Measurements from ENCODE around the gene HSP90AB1.
A peak's percentile ranks its signal among the peaks of the same experiment; 100 is the strongest.

The HSP90AB1 gene

DNA sequence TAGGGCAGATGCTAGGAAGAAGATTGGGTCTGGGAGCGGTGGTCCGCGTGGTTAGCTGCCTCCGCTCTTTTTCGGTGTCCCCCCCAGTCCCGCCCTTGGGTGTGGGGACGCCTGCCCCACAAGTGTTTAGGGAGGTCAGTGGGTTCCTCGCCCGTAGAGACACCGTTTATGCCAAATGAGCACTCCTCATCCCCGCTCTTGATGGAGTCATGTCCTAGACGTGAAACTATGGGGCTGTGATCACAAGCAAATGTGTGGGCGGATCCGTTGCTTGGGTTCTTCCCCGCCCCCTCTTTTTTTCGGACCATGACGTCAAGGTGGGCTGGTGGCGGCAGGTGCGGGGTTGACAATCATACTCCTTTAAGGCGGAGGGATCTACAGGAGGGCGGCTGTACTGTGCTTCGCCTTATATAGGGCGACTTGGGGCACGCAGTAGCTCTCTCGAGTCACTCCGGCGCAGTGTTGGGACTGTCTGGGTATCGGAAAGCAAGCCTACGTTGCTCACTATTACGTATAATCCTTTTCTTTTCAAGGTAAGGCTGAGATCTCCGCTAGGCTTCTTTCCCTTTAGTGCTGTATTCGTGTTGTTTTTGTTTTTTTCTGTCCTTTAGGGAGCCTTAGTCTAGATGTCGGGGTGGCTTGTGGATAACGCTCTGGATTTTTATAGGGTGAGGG, at the start of gene HSP90AB1:
TSS of gene HSP90AB1 (plus strand) at position 439 of the 675 bp plus-strand sequence. CDS start 1,529 bp downstream, outside the sequence.
- peak; percentile 86 for DNase-seq

DNA sequence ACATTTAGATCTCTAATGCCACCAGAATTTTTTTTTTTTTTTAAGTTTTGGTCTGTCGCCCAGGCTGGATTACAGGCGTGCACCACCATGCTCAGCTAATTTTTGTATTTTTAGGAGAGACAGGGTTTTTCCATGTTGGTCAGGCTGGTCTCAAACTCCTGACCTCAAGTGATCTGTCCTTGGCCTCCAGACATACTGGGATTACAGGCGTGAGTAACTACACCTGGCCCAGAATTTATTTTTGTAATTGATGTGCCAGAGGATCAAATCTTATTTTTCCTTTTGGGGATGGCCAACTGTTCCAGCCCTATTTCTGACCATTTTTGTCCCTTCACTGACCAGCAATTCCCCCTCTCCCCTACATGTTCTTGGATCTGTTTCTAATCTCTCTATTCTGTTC, 48.2 kb upstream of the HSP90AB1 start:
- DNase-seq, result no peak

DNA sequence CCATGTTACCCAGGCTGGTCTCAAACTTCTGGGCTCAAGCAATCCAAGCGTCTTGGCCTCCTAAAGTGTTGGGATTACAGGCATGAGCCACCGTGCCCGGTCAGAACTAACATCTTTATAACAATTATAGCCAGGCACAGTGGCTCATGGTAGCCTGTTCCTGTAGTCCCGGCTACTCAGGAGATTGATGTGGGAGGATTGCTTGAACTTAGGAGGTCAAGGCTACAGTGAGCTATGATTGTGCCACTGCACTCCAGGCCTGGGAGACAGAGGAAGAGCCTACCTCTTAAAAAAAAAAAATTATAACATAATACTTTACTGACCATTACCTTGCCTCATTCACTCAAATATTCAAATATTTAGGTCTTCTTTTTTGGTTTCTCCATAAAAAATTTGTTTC, 47.0 kb upstream of the HSP90AB1 start:
- DNase-seq, result no peak

DNA sequence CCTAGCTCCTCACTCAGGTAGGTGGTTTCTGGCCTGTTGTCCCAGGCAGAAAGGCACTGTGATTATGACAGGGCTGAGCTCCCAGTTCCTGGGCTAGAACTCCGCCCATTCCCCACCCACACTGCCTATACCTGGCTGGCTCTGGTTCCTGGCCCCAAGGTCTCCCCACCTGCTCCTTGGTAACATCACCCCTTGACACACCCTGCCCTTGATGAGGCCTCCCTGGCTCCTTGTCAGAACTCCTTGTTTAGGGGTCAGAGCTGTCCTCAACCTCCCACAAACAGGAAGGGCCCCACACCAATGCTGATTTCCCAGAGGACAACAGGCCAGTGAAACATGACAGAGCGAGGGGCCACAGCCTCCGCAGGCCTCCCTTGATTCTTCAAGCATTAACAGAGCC, 45.7 kb upstream of the HSP90AB1 start:
- no peak for DNase-seq

DNA sequence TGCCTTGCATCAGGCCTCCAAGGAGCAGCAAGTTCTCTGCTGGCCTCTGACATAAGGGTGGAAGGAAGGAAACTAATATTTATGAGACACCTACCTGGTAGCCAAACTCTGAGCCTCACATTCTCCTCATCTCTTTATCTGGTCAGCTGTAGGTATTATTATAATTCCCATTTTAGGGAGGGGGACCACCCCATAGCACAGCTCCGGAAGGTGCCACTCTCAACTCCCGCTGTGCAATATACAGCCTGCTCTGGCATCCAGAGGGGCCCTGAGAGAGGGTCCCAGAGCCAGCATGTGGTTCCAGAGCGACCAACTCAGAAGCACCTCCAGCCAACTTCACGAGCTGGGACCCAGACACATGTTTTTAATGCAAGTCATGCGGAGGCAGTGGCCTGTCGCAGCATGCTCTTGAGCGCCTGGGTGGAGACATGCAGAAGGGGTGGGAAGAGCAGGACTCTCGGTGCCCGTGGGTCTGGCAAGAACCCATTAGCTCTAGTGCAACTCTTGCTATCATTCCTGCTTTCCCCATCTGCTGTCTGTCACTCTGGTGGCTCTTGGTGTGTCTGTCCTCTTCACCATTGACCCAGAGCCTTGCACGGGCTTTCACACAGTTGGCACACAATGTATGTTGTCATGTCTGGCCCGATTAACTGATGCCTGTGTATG, 45.1 kb upstream of the HSP90AB1 start:
- DNase-seq, result no peak

DNA sequence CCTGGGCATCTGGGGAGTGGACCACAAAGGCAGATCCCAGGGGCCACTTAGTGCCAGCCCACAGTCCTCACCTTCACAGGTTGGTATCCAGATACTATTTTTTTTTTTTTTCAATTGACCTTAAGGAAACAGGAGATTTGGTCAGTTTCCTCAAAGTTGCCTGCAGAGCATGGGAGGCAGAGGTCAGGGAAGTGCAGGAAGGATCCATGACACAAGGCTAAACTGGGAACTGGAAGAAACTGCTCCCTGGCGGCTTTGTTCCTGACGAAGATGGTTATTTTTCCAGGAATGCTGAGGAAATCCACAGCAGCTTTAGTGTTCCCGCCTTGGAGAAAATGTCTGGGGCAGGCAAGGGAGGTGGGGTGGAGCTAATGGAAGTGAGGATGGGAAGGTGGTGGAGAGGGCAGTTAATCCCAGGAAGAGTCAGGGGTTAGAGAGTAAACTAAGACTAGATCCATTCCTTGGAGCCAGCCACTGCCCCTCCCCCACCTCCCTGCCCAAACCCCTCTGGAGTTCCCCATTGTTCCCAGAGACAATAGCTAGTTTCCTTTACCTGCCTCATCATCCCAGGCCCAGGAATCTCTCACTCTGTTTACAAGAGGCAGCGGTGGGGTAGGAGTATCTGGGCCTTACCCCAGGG, 44.4 kb upstream of the HSP90AB1 start:
- DNase-seq, result no peak

DNA sequence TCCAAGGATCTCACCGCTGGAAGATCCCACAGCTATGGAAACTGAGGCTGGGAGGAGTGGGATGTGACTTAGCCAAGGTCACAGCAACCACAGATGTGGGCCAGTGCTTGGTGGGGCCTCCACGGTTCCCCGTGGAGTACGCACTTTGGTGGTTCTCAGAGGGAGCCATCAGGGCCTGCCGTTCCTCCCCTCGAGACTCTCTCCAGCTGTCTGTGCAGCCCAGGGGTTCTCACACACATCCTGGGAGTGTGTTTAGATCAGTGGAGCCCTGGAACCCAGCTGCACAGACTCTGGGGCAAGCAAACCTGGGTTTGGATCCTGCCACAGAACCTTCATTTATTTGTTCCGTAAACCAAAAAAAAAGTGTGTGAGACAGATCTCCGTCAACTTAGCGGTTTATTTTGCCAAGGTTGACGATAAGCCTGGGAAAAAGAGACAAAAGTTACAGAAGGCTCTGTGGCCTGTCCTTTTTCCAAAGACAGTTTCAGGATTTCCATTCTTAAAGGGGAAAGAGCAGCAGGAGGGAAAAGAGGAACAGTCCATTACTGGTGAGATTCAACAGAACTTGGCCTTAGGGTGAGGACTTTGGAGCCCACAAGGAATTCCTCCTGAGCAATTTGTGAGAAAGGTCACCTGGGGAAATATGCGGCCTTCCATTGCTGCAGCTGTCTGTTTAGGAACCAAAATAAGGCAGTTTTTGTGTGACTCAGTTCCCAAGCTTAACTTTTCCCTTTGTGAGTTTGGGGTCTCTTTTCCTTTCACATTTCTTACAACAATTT, 43.7 kb upstream of the HSP90AB1 start:
- no peak for DNase-seq

DNA sequence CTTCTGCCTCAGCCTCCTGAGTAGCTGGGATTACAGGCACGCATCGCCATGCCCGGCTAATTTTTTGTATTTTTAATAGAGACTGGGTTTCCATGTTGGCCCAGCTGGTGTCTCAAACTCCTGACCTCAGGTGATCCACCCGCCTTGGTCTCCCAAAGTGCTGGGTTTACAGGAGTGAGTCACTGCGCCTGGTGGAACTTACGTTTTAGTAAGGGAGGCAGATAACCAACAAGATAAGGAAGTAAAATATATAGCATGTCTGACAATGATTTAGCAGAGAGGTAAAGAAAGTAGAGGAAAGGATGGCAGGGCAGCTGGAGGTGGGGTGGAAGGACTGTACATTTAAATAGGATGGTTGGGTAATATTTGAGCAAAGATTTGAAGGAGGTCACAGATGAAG, 42.9 kb upstream of the HSP90AB1 start:
- no peak for DNase-seq

DNA sequence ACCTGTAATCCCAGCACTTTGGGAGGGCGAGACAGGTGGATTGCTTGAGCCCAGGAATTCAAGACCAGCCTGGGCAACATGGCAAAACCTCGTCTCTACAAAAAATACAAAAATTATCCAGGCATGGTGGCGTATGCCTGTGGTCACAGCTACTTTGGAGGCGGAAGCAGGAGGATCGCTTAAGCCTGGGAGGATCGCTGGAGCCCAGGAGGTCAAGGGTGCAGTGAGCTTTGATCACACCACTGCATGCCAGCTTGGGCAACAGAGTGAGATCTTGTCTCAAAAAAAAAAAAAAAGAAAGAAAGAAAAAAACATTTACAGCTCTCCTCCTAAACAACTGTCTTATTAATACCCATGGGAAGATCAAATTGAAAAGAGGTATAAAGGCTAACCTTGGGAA, 38.9 kb upstream of the HSP90AB1 start:
- DNase-seq, result no peak

DNA sequence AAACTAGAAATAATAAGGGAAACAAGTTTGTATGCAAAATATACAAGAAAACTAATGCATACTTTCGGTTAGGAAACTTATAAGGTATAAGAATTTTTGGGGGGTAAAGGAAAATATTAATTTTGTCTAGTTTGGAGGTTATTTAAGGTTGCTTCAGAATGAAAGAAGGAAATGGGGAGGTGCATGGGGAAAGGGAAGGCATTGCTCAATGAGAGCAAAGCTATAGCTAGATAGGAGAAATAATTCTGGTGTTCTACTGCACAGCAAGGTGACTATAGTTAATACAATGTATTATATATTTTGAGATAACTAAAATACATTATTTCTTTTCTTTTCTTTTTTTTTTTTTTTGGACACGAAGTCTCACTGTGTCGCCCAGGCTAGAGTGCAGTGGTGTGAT, 35.6 kb upstream of the HSP90AB1 start:
- peak; percentile 36 for DNase-seq

DNA sequence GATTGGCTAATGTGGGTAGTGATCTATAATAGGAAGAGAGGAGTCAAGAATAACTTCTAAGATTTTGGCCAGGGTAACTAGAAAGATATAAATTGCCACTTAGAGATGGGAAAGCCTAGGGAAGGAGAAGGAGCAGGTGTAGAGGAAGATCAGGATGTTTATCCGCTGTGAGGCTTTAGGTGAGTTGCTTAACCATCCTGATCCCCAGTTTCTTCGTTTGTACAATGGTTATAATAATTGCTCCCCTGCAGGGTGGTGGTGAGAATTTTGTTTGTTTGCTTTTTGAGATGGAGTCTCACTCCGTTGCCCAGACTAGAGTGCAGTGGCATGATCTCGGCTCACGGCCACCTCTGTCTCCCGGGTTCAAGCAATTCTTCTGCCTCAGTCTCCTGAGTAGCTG, 32.6 kb upstream of the HSP90AB1 start:
- no peak for DNase-seq

DNA sequence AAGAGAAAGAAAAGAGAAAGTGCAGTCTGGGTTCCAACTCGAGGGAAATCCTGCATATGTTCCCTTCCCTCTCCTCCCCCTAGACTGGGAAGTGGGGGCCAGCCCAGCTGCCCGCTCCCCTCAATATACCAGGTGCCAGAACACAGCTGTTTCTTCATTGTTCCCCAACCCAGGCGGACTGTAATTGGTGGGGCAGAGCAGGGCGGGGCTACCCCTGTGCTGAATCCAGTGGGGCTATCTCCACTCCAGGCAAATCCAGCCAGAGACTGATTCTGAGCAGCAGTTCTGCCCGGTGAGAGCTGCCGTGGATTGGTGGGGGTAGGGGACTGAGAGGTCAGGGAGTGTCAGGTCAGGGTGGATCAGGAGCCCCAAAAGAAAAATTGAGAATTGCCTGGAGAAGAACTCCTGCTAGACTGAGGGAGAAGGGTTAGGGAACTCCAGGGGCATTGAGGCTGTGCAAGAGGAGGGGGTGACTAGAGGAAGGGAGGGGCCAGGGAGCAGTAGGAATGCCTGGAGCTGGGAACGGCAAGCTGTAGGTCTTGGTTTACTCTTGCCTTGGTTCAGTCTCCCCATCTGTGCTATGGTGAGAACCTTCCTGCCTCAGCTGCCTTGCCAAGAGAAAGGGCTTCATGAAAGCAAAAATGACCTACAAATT, 30.1 kb upstream of the HSP90AB1 start, which contains the start of gene MYMX:
TSS of gene MYMX (plus strand) at position 250 of the 655 bp plus-strand sequence. CDS start 546 bp downstream, outside the sequence.
- DNase-seq, result no peak

DNA sequence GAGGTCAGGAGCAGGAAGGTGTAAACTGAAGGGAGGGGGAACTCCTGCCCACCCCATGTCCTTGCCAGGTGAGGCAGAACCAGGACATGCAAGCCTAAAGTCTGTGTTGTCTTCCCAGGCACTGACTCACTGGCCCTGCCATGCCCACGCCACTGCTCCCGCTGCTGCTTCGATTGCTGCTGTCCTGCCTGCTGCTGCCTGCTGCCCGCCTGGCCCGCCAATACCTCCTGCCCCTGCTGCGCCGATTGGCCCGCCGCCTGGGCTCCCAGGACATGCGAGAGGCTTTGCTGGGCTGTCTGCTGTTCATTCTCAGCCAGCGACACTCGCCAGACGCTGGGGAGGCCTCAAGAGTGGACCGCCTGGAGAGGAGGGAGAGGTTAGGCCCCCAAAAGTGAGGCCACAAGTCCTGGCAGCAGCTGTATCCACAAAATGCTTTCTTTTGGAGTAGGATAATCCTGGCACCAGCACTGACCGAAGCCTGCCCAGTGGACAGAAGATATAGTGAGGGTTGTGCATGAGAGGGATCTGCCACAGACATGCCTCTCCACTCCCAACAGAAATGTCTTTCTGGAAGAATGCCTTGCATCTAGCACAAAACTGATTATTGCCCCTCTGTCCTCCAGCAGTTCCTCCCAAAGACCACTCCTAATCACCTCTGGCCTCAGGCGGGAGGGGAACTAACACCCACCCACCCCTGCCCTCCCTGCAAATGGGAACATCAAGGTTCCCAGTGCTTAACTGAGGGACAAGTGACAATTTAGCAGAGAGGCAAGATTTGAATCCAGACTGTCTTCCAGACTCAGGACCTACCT, 29.4 kb upstream of the HSP90AB1 start:
- DNase-seq, result no peak

DNA sequence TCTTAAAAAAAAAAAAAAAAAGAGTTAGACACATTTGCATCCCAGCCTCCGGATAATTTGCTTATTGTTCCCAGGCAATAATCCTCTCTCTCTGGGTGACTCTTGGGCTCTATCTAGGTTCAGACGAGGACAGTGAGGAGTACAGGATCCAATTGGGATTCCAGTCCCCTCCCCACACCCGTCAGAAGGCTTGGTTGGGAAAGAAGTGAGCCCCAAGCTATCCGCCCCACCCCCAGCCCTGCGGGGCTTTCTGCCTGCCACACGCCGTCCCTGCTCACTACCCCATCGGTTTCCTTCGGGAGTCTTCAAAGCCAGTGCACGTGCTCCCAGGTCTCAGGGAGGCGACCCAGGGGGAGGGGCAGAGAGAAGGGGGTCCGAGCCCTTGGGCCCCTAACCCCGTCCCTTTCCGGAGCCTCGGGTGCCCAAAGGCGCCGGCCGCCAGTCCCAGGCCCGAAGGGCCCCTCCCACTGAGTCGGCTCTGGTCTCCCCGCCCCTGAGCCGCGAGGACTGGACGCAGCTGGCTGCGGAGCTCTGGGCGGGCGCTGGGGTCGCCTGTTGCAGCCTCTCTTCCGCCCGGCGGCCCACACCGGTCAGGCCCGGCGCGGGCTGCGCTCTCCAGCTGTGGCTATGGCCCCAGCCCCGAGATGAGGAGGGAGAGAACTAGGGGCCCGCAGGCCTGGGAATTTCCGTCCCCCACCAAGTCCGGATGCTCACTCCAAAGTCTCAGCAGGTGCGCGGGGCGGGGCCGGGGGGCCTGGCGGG, 27.7 kb upstream of the HSP90AB1 start:
- peak; percentile 72 for DNase-seq

DNA sequence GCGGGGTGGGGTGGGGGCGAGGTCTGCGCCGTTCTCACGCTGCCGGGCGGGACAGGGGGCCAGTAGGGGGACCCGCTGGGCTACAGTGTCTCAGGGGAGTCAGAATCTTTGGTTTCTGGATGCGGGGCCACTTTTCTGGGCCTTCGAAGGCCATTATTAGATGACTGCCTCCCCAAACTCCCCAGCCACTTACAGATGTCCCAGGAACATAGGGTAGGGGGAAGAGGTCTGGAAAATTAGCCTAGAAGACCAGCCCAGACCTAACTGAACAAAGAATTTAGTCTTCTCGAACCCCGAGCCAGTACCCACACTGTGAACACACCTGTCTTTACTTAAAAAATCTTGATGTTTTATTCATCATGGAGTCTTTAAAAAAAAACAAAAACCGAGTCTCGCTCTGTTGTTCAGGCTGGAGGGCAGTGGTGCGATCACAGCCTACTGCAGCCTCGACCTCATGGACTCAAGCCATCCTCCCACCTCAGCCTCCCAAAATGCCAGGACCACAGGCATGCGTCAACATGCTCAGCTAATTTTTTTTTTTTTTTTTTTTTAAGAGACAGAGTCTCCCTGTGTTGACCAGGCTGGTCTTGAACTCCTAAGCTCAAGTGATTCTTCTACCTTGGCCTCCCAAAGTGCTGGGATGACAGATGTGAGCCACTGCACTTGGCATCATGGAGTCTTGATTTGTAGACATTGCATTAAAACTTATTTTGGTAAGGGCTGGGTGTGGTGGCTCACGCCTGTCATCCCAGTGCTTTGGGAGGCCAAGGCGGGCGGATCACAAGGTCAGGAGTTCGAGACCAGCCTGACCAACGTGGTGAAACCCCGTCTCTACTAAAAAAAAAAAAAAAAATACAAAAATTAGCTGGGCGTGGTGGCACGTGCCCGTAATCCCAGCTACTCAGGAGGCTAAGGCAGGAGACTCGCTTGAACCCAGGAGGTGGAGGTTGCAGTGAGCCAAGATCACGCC, 26.8 kb upstream of the HSP90AB1 start:
- no peak for DNase-seq

DNA sequence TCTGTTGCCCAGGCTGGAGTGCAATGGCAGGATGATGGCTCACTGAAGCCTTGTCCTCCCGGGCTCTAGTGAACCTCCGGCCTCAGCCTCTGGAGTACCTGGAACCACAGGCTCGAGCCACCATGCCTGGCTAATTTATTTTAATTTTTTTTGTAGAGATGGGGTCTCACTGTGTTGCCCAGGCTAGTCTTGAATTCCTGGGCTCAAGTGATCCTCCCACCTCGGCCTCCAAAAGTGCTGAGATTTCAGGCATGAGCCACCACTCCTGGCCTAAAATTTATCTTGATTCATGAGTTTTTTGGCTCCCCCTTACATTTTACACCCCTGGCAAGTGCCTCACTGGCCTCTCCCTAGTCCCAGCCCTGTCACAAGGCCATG, 26.0 kb upstream of the HSP90AB1 start:
- no peak for DNase-seq

DNA sequence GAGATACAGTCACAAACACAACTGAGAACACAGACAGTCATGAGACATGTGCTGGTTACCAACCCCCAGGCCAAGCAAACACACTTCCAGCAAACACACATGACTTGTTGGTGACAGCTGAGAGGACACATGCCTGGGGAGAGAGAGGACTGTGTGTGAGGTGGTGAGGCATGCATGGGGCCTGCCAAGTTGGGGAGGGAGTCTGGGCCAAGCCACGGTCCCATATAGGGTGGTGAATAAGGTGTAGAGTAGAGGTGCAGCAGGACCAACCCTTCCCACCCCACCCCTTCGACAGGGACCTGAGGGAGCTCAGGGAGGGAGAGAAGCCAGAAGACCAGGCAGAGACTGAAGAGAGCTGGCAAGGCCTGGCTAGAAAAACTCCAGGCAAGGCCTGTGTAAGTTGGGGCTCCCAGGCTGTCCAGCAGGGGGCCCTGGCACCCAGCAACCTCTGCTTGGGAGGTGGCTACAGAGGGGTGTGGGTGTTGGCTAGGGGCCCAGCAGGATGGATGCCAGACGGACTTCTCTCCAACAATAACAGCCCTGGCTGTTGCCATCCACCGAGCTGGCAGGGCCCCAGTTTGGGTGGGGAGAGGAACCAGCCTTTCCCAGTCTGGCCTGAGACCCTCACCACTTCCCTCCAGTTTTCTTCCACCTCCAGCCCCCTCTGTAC, 25.5 kb upstream of the HSP90AB1 start:
- DNase-seq, result peak; percentile 79

DNA sequence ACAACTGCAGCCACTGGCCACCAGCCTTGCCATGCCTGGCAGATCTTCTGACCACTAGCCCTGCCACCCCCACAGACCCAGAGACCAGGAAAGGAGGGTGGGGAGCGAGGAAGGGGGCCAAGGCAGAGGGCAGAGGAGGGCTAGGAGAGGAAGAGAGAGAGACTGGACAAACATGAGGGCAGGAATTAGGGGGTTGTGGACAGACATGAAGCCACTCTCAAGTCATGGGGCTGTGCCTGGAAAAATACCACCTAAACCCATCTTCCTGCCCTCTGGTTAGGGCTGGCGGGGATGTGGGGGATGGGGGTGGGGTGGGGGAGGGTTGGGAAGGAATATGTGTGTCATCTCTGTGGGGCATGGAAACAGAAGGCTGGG, 25.0 kb upstream of the HSP90AB1 start:
- DNase-seq, result no peak

Data from GF-D8 (cell line).